Central memory CD4-positive, alpha-beta T cell (primary cell): ENCODE results near the gene CHN2.

Experiments
- DNase-seq: peaks from one replicate; pipeline ENCODE4 v3.0.0; 2022

The CHN2 gene

GRCh38 chr7:29229066-29229465 is 34.5 kb downstream of the CHN2 start:
- DNase-seq, result no peak

GRCh38 chr7:29229946-29230345 is 35.4 kb downstream of the CHN2 start:
- no peak for DNase-seq

- no peak for DNase-seq
Measured at GRCh38 chr7:29230871-29231345, 36.3 kb downstream of the CHN2 start.

- no peak for DNase-seq
Measured at GRCh38 chr7:29231671-29232232, 37.2 kb downstream of the CHN2 start.

DNA sequence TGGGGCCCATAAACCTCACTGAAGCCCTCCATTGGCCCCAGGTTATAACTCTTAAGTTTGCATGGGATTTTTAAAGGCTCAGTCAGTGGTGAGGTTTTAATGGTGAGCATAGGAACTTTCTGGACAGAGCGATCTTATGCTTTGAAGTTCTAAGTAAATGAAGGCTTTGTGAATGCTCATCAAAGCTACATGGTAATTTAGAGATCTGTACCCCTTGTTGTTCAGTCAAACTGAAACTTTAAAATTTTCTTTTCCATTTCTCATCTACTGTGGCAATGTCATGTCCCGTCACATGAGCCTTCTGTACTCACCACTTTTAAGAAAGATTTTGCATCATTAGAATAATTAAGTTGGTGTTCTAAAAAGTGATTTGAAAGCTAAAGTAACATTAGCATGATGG is 39.9 kb downstream of the CHN2 start:
- no peak for DNase-seq

DNA sequence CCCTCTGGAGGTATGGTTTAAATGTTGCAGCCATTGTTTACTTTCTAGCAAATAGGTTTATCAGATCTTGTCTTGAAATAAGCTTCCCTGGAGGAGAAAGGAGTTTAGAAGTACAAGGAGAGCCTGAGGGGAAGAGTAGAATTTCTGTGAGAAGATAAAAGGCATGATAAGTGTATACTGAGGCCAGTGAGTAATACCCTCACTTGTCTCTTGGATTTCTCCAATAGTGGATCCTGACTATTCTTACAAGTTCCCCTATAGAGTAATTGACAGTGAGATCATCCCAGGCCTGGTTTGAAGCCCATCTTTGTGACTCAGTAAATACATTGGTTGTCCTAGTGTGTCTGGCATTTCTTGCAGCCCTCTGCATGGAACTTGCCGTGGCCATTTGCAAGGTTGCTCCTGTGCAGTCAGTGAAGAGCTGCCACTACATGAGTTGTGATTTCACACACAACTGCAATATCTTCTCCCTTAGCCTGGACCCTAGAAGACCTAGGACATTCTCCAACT is 41.6 kb downstream of the CHN2 start:
- DNase-seq, result no peak

DNA sequence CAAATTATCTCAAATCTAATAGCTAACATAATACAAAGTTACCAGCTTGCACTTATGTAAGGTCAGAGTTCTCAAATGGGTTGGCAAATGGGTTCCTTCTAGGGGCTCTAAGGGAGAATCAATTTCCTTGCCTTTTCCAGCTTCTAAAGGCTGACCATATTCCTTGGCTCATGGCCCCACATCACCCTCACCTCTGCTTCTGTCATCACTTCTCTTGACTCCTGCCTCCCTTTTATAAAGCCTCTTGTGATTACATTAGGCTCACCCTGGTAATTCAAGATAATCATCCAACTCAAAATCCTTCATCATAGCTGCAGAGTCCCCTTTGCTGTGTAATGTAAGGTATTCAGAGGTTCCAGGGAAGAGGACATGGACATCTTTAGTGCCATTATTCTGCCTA is 42.1 kb downstream of the CHN2 start:
- no peak for DNase-seq

DNA sequence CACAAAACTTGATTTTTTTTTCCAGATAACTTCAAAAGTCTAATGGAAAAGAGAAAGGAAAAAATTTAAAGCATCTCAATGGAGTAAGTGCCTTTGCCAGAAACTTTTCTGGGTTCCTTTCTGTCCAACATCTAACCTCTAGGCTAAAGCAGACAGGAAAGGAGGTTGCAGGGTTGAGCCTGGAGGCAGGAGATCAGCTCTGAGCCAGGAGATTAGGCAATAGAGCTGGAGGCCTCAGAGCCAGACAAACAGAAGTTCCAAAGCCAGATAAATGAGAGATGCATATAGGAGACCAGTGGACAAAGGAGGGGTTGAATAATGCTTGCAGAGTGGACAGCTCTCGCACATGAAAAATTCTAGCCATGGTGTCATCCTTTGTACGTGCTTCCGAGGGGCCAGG is 42.9 kb downstream of the CHN2 start:
- no peak for DNase-seq

DNA sequence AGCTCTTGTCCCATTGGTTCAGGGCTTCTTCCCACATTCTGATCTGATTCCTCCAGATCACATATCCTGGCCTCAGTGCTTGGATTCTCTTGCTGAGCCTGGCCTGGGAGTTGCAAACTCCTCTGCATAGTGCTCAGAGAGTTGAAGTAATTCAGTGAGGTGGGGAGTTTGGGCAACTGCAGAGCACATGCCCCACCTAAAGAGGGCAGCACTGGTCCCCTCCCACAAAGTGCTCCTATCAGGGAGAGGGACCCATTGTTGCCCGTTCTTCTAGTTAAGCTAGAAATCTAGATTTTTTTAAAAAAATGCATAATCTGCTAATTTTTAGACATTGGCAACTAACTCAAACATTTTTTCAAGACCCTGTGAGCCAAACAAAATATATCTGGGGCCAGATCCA is 45.1 kb downstream of the CHN2 start:
- DNase-seq, result no peak

DNA sequence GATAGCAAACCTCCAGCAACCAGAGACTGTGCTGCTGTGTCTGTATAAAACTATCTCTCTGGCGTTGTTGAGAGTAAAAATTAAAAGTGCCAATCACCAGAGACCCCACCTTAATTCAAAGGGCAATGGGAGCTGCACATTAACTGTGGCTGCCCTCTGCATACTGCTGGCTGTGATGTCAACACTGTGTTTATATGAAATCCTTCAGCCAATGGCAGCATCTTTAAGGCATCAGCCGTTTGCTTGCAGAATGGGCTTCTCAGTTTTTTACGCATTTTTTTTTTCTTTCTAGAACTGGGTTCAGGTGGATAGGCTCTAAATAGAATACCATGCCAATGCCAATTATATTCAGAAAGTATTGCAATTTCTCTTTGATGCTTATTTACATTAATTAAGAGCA is 47.7 kb downstream of the CHN2 start:
- no peak for DNase-seq

DNA sequence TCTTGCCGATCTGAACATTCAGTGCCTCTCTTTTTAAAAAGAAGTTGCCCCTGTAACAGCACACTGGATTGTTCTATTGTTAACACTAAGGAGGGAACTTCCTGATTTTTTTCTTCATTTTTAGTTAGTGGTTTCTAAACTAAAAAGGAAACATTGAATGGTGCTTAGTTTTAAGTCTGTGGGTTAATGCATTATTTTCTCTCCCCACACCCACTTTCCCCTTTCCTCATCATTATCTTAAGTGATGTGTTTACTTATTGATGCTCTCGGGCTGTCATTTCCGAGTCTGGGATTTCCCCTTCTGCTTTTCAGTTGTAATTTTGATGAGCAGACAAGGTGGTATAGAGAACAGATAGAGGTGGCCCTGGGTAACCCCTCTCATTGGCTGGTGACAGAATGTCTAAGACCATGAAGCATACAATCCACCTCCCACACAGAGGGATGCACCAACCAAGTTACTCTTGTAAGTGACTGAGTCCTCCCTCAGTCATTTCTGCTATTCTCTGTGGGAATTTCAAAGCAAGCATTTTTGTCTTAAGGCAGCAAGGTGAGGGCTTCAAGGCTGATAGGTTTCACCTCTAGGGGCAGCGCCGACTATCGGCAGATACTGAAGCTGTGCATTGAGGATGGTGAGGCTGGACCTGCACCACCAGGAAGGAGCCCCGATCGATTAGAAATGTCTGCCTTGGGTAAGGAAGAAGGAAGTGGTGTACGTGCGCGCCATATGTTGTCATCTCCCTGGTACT is 49.5 kb downstream of the CHN2 start:
- DNase-seq, result peak; percentile 39

DNA sequence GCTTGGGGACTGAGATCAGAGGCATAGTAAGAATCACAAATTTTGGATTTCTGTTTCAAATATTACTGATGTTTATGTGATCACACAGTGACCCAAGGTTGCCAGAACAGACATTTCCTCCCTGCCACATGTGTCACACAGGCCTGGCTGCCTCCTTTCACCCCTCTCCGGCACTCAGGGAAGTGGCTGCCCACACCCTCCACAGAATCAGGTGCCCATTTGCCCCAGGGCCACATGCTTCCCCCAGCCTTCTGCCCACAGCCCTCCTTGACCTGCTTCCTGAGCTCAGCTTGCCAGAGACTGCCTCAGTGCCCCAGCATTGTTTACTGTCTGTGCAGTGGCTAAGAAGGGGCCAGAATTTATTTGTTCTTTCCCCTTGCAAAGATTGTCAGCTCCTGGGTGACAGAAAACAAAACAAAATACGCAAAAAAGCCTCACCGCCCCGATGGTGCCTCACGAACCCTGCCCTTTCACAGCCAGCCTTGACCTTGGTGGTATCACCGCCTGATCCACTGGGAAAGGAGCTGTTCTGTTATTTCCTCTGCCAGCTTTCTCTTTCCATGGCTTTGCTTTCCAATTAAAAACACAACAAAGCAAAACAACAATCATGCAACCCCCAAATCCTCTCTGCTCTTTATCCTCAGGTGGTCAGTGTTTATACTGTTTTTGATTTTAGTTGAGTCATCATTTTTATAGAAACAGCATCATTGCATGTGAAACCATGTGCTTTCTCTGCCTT is 52.8 kb downstream of the CHN2 start:
- no peak for DNase-seq

GRCh38 chr7:29247963-29248236 is 53.3 kb downstream of the CHN2 start:
- DNase-seq, result no peak

DNA sequence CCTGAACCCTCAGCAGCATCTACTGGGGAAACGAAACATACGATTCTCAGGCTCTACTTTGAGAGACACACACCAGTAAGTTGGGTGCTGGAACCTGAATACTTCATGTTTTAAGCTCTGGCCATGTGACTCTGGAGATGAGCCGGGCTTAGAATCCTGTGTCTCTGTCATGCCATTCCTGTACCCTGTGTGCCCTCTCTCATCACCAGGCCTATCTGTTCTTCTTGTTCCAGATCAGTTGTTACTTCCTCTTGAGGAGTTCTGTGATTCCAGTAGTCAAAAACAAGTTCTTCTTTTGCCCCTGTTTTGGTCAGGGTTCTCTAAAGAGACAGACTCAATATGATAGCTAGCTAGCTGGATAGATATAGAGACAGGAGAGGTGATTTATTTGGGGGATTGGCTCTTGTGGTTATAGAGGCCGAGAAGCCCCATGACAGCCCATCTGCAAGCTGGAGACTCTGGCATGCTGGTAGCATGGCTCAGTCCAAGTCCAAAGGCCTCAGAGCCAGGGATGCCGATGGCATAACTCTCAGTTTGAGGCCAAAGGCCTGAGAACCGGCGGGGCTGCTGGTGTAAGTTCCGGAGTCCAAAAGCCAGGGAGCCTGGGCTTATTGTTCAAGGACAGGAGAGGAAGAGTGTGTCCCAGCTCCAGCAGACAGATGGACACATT is 54.3 kb downstream of the CHN2 start:
- DNase-seq, result no peak

GRCh38 chr7:29249383-29249750 is 54.8 kb downstream of the CHN2 start:
- DNase-seq, result no peak

GRCh38 chr7:29249860-29250259 is 55.3 kb downstream of the CHN2 start:
- DNase-seq, result no peak

- DNase-seq, result no peak
Measured at GRCh38 chr7:29253225-29253624, 58.6 kb downstream of the CHN2 start.

- DNase-seq, result no peak
Measured at GRCh38 chr7:29254591-29254990, 60.0 kb downstream of the CHN2 start.

GRCh38 chr7:29255199-29255878 is 60.8 kb downstream of the CHN2 start:
- no peak for DNase-seq

- DNase-seq, result no peak
Measured at GRCh38 chr7:29255906-29256692, 61.5 kb downstream of the CHN2 start.

DNA sequence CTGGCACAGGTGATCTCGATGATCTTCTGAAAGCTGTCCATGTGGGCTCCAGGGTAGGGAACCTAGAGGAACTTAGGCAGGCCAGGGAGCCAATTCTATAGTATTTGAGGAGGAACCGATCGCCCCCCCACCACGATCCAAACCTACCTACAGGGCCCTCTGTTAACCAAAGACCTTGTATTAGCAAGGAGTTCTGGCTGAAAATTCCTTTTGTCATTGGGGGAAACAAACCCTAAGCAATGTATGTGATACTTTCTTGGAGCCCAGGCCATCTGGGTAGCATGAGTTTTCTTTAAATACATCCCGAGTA is 62.1 kb downstream of the CHN2 start:
- no peak for DNase-seq

- no peak for DNase-seq
Measured at GRCh38 chr7:29258951-29259350, 64.4 kb downstream of the CHN2 start.
